GM19452 (cell line): ENCODE results near the gene RNU1-1.
"Not testable (repeated sequence)": the region's sequence is repeated elsewhere in the genome, so short reads cannot be mapped to it uniquely, and the experiment has no call there.

ENCODE experiments used
- ATAC-seq: cut with Tn5 transposase; IDR thresholded peaks from one replicate; pipeline ENCODE4 v1.9.1; 2021; ENCODE audit not compliant: unreplicated experiment

Gene RNU1-1

GRCh38 chr1:16497474-16497904 is 16.6 kb downstream of the RNU1-1 start:
- ATAC-seq = not testable (repeated sequence)

GRCh38 chr1:16493731-16494130 is 20.4 kb downstream of the RNU1-1 start:
- not testable (repeated sequence) for ATAC-seq

- ATAC-seq = not testable (repeated sequence)
These were observed 21.1 kb downstream of the RNU1-1 start for GRCh38 chr1:16492937-16493336.

GRCh38 chr1:16491056-16491675 is 22.9 kb downstream of the RNU1-1 start:
- no peak for ATAC-seq

GRCh38 chr1:16489195-16489880 is 24.7 kb downstream of the RNU1-1 start:
- not testable (repeated sequence) for ATAC-seq

- not testable (repeated sequence) for ATAC-seq
These were observed 27.1 kb downstream of the RNU1-1 start for GRCh38 chr1:16487011-16487410.

- ATAC-seq = not testable (repeated sequence)
These were observed 27.8 kb downstream of the RNU1-1 start for GRCh38 chr1:16486316-16486715.

GRCh38 chr1:16484931-16485330 is 29.2 kb downstream of the RNU1-1 start:
- ATAC-seq = no peak

- no peak for ATAC-seq
These were observed 29.6 kb downstream of the RNU1-1 start for GRCh38 chr1:16484501-16484835.

- ATAC-seq = not testable (repeated sequence)
These were observed 30.2 kb downstream of the RNU1-1 start for GRCh38 chr1:16483639-16484500.

- not testable (repeated sequence) for ATAC-seq
These were observed 30.9 kb downstream of the RNU1-1 start for GRCh38 chr1:16483146-16483545.

- ATAC-seq = no peak
These were observed 36.0 kb downstream of the RNU1-1 start for GRCh38 chr1:16478091-16478490.

GRCh38 chr1:16475771-16476770 is 38.0 kb downstream of the RNU1-1 start:
- ATAC-seq = not testable (repeated sequence)

- ATAC-seq = not testable (repeated sequence)
These were observed 39.2 kb downstream of the RNU1-1 start for GRCh38 chr1:16474891-16475290.

- no peak for ATAC-seq
These were observed 39.8 kb downstream of the RNU1-1 start for GRCh38 chr1:16474166-16474800.

GRCh38 chr1:16468558-16468957 is 45.5 kb downstream of the RNU1-1 start:
- no peak for ATAC-seq

GRCh38 chr1:16464917-16465625 is 49.0 kb downstream of the RNU1-1 start:
- no peak for ATAC-seq
